GM23248 (cell line): ENCODE results near the gene LARP4B. TPM values are rescaled to one million over a fixed set of nuclear protein-coding genes. Genes with fewer than 3 reads are reported as not detected.

Source experiments
- DNase-seq: peaks from one replicate; pipeline ENCODE4 v3.0.0-alpha.2; 2015
- H2AFZ ChIP-seq: fragments of 200-600 bp; sonication (generic); 2 replicates; pipeline ENCODE4 v1.6.1; 2016; ENCODE audit warnings: antibody characterized with exemption
- H3F3A ChIP-seq: fragments of 200-600 bp; sonication (generic); 2 replicates; pipeline ENCODE4 v1.6.1; 2016; ENCODE audit warnings: mild to moderate bottlenecking, antibody characterized with exemption, mixed run types; ENCODE audit not compliant: insufficient read depth
- H3K27ac ChIP-seq: fragments of 200-600 bp; sonication (generic); 2 replicates; pipeline ENCODE4 v1.5.1; 2016; ENCODE audit warnings: mild to moderate bottlenecking
- H3K27me3 ChIP-seq: fragments of 200-600 bp; sonication (generic); replicated peaks from 2 replicates; pipeline ENCODE4 v1.6.1; 2016; ENCODE audit warnings: mild to moderate bottlenecking; ENCODE audit not compliant: insufficient read depth
- H3K36me3 ChIP-seq: fragments of 200-600 bp; sonication (generic); 2 replicates; pipeline ENCODE4 v1.6.1; 2016; ENCODE audit warnings: low read depth, mild to moderate bottlenecking
- H3K4me1 ChIP-seq: fragments of 200-600 bp; sonication (generic); 2 replicates; pipeline ENCODE4 v1.6.1; 2016; ENCODE audit warnings: mild to moderate bottlenecking; ENCODE audit not compliant: insufficient read depth
- H3K4me2 ChIP-seq: fragments of 200-600 bp; sonication (generic); one replicate; pipeline ENCODE4 v1.6.1; 2016; ENCODE audit warnings: mild to moderate bottlenecking; ENCODE audit not compliant: unreplicated experiment
- H3K4me3 ChIP-seq: fragments of 200-600 bp; sonication (generic); 2 replicates; pipeline ENCODE4 v1.5.1; 2016; ENCODE audit warnings: mild to moderate bottlenecking
- H3K79me2 ChIP-seq: fragments of 200-600 bp; sonication (generic); 2 replicates; pipeline ENCODE4 v1.6.1; 2016; ENCODE audit warnings: mild to moderate bottlenecking; ENCODE audit not compliant: insufficient read depth
- H3K9ac ChIP-seq: fragments of 200-600 bp; sonication (generic); 2 replicates; pipeline ENCODE4 v1.6.1; 2016; ENCODE audit warnings: mild to moderate bottlenecking
- H3K9me2 ChIP-seq: fragments of 200-600 bp; sonication (generic); 2 replicates; pipeline ENCODE4 v1.6.1; 2016; ENCODE audit warnings: mixed run types, mild to moderate bottlenecking, moderate library complexity; ENCODE audit not compliant: insufficient read depth
- H3K9me3 ChIP-seq: fragments of 200-600 bp; sonication (generic); one replicate; pipeline ENCODE4 v1.6.1; 2017; ENCODE audit warnings: low read depth
- H4K20me1 ChIP-seq: fragments of 200-600 bp; sonication (generic); 2 replicates; pipeline ENCODE4 v1.6.0; 2016; ENCODE audit not compliant: insufficient read depth
- EZH2 ChIP-seq: fragments of 200-600 bp; sonication (generic); IDR thresholded peaks from 2 replicates; pipeline ENCODE4 v1.6.1; 2018; ENCODE audit warnings: antibody characterized with exemption, mild to moderate bottlenecking; ENCODE audit not compliant: insufficient read depth, poor library complexity, severe bottlenecking
- EZH2phosphoT487 ChIP-seq: fragments of 200-600 bp; sonication (generic); IDR thresholded peaks from 2 replicates; pipeline ENCODE4 v1.6.1; 2018; ENCODE audit warnings: antibody characterized with exemption, moderate library complexity, mild to moderate bottlenecking, low read depth; ENCODE audit not compliant: insufficient read depth
- WGBS, 2 experiments: methylation state at CpG; one replicate each; pipeline ENCODE4 v1.1.6; 2015 to 2017; ENCODE audit warnings: low lambda C conversion rate in 2 of 2, low coverage in 1 of 2; ENCODE audit errors: missing lambda C conversion rate in 2 of 2; 5-methylcytosine and 5-hydroxymethylcytosine counted together
- in situ Hi-C: fragments of 300-500 bp; cut with MboI; formaldehyde crosslinking; loops from 2 replicates; pipeline ENCODE4 v1.15.0; 2020
- polyA plus RNA-seq: library from polyadenylated mRNA; unstranded; fragments of >200 nt; fragmentation: Nextera tagmentation; extraction: Ambion mirVana; gene quantifications from 2 replicates; pipeline ENCODE4 v1.2.1, GENCODE V29; 2016
- total RNA-seq: library from RNA; depleted of rRNA; stranded (reverse); fragments of >200 nt; shearing (Covaris generic); gene quantifications from 2 replicates; pipeline ENCODE4 v1.2.3, GENCODE V29; 2014

The LARP4B gene
- total and polyA plus RNA-seq, 2 experiments from 2014 or later = 20.7 to 30.8 TPM

DNA sequence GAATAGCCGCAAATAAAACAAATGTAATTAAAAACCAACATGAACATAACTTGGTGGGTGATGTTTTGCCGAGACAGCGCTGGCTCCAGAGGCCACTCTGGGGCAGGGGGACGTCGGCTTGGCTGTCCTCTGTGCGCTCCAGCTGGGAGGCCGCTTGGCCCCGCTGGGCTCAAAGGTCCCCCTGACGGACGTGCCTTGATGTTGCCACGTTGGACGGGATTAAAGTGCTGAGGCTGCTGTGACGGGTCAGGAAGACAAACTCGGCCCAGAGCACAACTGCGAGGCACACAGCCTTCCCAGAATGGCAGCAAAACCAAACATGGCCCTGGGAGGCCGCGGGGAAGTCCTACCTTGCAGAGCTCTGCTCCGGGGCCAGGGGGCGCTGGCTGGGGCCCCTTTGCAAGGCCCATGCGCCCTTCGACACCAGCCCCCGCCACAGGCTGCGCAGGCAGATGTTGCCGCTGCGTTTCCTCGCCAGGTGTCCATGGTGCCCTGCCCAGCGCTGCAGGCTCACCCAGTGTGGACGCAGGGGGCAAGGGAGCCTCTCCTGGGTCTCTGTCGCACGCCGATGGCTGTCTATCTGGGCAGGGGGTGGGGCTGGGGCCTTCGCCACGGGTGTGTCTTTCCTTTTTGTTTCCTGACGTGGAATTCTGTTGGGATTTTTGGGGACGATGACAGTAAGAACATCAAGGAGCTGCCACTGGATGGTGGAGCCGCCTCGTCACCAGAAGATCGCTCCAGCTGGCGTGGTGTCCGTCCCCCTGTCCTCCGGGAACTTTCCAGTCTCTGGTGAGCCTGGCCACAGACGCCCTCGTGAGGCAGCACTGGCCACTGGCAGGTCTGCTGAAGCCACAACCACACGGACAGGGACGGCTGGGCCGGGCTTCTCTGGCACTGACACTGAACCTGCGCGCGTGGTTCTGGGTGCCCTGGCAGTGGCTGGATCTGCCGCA is 142.4 kb downstream of the LARP4B start:
- Histone ChIP-seq H3F3A (peaks cover 8% of the 10 kb centered on the region), H4K20me1 (no peaks in the 10 kb centered on the region), H3K4me3 (peak overlapping the region; percentile 65), H3K9me3 (no peaks in the 10 kb centered on the region), H3K27me3 (no peaks in the 10 kb centered on the region), H3K79me2 (no peaks in the 10 kb centered on the region), H3K36me3 (no peaks in the 10 kb centered on the region), H3K4me2 (peak overlapping the region; percentile 69), H3K27ac (no peak overlapping the region), H2AFZ (peak overlapping the region; percentile 83), H3K9ac (peak overlapping the region; percentile 70), H3K4me1 (no peaks in the 10 kb centered on the region), H3K9me2 (no peaks in the 10 kb centered on the region)
- TF ChIP-seq EZH2phosphoT487 = no peak
- TF ChIP-seq EZH2 = no peak
- DNase-seq = peak; percentile 92
- in situ Hi-C loops = no loop called here
- WGBS, 2 experiments = 49 to 53% methylated on average over 47 to 50 of the region's 50 CpGs

DNA sequence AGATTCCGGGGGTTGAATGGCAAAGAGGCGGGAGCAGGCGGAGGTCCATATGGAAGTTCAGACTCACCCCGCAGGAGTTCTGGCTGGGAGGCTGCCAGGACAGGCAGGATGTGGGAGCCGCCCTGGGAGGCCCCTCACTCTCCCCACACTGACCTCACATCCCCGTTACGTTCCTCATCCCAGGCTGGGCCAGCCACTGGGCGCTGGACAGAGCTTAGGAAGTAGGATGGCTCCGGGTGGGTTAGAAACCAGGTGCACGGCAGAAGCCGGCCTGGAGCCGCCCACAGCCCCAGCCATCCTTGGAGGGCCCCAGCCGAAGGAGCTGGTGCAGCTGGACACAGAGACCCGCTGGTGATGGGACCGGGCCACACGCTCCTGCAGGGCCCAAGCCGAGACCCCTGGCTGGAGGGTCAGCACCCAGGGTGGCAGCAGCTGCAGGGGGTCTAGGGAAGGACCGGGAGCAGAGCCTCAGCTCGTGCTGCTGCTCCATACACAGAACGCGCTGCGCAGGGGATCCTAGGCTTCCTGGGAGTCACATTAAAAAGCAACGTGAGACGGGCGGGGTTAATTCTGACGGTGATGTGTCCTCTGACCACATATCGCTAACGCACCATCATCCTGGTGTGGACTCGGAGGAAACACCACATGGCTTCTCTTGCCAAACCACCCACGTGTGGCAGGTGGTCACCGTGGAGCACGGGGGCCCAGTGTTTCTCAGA is 143.4 kb downstream of the LARP4B start:
- no peaks in the 10 kb centered on the region for H3K27me3 ChIP-seq
- H3K36me3 ChIP-seq = no peaks in the 10 kb centered on the region
- H3K9me3 ChIP-seq = no peaks in the 10 kb centered on the region
- H4K20me1 ChIP-seq = no peaks in the 10 kb centered on the region
- no peak overlapping the region for H3K27ac ChIP-seq
- H3K9ac ChIP-seq = no peak overlapping the region
- no peak overlapping the region for H2AFZ ChIP-seq
- no peak overlapping the region for H3K4me2 ChIP-seq
- 85 to 86% methylated on average over 32 of the region's 32 CpGs for WGBS, 2 experiments
- in situ Hi-C loops = no loop called here
- H3K79me2 ChIP-seq = no peaks in the 10 kb centered on the region
- H3K9me2 ChIP-seq = no peaks in the 10 kb centered on the region
- TF ChIP-seq EZH2phosphoT487 (no peak), EZH2 (no peak)
- DNase-seq = no peak
- no peaks in the 10 kb centered on the region for H3K4me1 ChIP-seq
- H3K4me3 ChIP-seq = no peak overlapping the region
- peaks cover 5% of the 10 kb centered on the region for H3F3A ChIP-seq

DNA sequence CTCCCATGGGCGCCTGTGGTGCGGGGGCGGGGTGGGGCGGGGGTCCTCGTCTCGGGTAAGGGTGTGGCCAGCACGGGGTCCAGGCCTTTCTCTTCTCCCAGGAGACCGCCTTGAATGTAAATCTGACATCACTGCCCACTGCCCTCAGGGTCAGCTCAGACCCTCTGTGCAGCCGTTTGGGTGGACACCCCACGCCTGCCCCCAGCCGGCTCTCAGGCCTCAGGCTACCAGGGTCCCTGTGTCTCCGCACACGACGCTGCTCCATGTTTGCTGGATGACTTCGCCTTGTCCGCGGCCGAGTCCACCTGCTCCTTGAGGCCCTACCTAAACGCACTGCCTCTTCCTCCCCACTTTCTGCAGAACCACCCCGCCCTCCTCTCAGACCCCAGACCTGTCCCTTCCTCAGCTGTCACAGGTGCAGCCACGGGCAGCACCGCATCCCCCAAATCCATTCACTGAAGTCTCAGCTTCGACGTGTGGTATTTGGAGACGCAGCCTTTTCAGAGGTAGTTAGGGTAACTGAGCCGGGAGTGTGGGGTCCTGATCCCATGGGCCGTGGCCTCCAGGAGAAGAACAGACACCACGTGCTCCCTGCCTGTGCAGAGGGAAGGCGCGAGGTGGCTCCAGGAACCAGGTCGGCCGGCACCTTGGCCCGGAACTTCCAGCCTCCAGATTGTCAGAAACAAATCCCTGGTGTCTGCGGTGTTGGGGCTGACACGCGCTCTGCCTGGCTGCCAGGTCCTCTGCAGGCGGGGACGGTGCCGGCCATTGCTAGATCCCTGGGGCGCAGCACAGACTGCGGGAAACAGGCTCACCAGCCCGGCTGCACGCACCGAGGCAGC is 144.7 kb downstream of the LARP4B start:
- no peak overlapping the region for H3K4me3 ChIP-seq
- H3K4me2 ChIP-seq = no peak overlapping the region
- in situ Hi-C loops = no loop called here
- 85 to 91% methylated on average over 38 to 44 of the region's 44 CpGs for WGBS, 2 experiments
- no peak overlapping the region for H2AFZ ChIP-seq
- H4K20me1 ChIP-seq = no peaks in the 10 kb centered on the region
- no peak overlapping the region for H3K27ac ChIP-seq
- H3F3A ChIP-seq = no peaks in the 10 kb centered on the region
- DNase-seq = no peak
- no peaks in the 10 kb centered on the region for H3K9me3 ChIP-seq
- H3K9me2 ChIP-seq = no peaks in the 10 kb centered on the region
- no peaks in the 10 kb centered on the region for H3K36me3 ChIP-seq
- no peak for TF ChIP-seq EZH2phosphoT487
- TF ChIP-seq EZH2 = no peak
- no peak overlapping the region for H3K9ac ChIP-seq
- no peaks in the 10 kb centered on the region for H3K4me1 ChIP-seq
- no peaks in the 10 kb centered on the region for H3K27me3 ChIP-seq
- H3K79me2 ChIP-seq = no peaks in the 10 kb centered on the region

DNA sequence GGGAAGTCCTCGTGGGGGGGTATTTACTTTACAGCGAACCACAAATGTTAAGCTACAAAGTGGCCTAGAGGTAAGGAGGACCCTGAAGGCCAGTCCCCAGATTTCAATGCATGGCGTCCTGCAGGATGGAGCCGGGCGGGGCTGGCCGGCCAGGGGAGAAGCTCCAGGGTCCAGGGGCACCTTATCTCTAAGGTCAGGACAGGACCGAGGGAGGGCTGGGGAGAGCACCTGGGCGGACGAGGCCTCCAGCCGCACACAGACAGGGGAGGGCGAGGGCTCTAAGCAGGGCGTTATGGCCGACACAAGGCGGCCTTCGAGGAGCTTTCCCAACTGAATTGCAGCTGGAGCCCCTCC is 145.7 kb downstream of the LARP4B start:
- no peak for DNase-seq
- no peaks in the 10 kb centered on the region for H3K4me1 ChIP-seq
- 94 to 97% methylated on average over 15 of the region's 15 CpGs for WGBS, 2 experiments
- TF ChIP-seq EZH2 (no peak), EZH2phosphoT487 (no peak)
- H3K36me3 ChIP-seq = no peaks in the 10 kb centered on the region
- H3K27ac ChIP-seq = no peak overlapping the region
- no peak overlapping the region for H2AFZ ChIP-seq
- no peak overlapping the region for H3K9ac ChIP-seq
- no peak overlapping the region for H3K4me2 ChIP-seq
- H3F3A ChIP-seq = no peaks in the 10 kb centered on the region
- no peak overlapping the region for H3K4me3 ChIP-seq
- in situ Hi-C loops = no loop called here
- H3K27me3 ChIP-seq = no peaks in the 10 kb centered on the region
- no peaks in the 10 kb centered on the region for H3K79me2 ChIP-seq
- no peaks in the 10 kb centered on the region for H3K9me3 ChIP-seq
- no peaks in the 10 kb centered on the region for H4K20me1 ChIP-seq
- H3K9me2 ChIP-seq = no peaks in the 10 kb centered on the region
